HG02642 (cell line): Measurements from ENCODE around the gene ZBTB17.
"Not testable (repeated sequence)": the region's sequence is repeated elsewhere in the genome, so short reads cannot be mapped to it uniquely, and the experiment has no call there.

Source experiments
- ATAC-seq: cut with Tn5 transposase; IDR thresholded peaks from one replicate; pipeline ENCODE4 v1.9.1; 2021; ENCODE audit warnings: mild to moderate bottlenecking; ENCODE audit not compliant: unreplicated experiment, poor library complexity

ZBTB17 gene

DNA sequence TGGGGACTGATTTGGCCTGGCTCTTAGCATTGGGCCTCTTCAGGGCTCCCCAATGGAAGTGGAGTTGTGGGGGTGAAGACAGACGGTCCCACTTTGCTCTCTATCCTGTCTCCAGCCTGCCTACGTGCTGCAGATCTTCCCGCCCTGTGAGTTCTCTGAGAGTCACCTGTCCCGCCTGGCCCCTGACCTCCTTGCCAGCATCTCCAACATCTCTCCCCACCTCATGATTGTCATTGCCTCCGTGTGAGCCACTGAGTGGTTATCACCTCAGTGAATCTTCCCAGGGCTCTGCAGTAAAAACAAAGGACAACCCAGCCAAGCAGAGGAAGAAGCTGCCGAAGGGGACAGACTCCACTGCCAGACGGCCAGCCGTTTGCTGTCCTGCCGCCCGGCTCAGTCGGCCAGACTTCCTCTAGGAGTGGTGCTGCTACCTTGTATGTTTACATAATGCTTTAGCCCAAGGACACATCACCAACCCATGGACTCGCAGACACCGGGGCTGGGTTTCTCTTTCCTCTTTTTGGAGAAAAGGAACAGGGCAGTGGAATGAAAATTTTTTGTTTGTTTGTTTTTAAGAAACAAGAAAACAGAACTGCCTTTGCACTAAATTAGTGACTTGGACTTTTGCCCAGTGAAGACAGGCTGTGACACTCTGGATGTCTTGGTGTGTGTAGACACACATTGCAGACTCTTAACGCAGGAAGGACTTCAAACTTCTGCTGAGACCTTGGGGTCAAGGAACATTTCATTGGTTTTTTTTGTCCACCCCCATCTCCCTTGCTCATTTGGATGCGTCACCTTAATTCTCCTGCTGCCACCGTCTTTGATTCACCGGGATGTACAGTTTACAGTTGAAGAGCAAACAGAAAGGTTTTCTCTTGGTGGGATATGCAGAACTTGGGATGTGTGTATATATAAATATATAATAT is 36.5 kb downstream of the ZBTB17 start:
- ATAC-seq: no peak

- ATAC-seq: no peak
Measured at GRCh38 chr1:15938628-15939161, 37.2 kb downstream of the ZBTB17 start.

DNA sequence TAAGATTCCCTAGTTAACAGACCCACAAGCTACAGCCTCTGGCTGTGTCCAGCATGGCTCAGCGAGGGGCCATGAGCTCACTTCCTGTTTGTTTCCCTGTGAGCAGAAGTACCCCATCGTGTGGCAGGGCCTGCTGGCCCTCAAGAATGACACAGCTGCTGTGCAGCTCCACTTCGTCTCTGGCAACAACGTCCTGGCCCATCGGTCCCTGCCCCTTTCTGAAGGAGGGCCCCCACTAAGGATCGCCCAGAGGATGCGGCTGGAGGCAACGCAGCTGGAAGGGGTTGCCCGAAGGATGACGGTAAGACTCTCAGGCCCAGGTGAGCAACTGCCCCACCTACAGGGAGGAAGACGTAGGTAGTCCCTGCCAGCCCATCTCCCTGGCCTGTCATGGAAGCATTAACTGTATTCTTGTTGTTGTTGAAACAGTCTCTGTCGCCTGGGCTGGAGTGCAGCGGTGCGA is 38.2 kb downstream of the ZBTB17 start:
- ATAC-seq: no peak

GRCh38 chr1:15937146-15937545 is 38.8 kb downstream of the ZBTB17 start:
- ATAC-seq: no peak

- no peak for ATAC-seq
Measured at GRCh38 chr1:15936025-15936424, 39.9 kb downstream of the ZBTB17 start.

GRCh38 chr1:15935056-15935950 is 40.6 kb downstream of the ZBTB17 start:
- ATAC-seq: no peak

GRCh38 chr1:15934211-15935055 is 41.5 kb downstream of the ZBTB17 start:
- ATAC-seq: no peak

DNA sequence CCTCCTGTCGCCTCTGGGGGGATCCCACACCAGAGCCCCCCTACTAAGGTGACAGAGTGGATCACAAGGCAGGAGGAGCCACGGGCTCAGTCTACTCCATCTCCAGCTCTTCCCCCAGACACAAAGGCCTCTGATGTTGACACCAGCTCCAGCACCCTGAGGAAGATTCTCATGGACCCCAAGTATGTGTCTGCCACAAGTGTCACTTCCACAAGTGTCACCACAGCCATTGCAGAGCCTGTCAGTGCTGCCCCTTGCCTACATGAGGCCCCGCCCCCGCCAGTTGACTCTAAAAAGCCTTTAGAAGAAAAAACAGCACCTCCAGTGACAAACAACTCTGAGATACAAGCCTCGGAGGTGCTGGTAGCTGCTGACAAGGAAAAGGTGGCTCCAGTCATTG is 42.2 kb downstream of the ZBTB17 start:
- ATAC-seq: no peak

- ATAC-seq: no peak
Measured at GRCh38 chr1:15932612-15933011, 43.3 kb downstream of the ZBTB17 start.

- no peak for ATAC-seq
Measured at GRCh38 chr1:15931884-15932283, 44.0 kb downstream of the ZBTB17 start.

DNA sequence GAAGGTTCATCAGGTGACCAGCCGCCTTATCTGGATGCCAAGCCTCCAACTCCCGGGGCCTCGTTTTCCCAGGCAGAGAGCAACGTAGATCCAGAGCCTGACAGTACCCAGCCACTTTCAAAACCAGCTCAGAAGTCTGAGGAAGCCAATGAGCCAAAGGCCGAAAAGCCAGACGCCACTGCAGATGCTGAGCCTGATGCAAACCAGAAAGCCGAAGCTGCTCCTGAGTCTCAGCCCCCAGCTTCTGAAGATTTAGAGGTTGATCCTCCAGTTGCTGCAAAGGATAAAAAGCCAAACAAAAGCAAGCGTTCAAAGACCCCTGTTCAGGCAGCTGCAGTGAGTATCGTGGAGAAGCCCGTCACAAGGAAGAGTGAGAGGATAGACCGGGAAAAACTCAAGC is 44.5 kb downstream of the ZBTB17 start:
- ATAC-seq: no peak

- no peak for ATAC-seq
Measured at GRCh38 chr1:15928971-15929965, 46.6 kb downstream of the ZBTB17 start.

GRCh38 chr1:15926448-15926847 is 49.5 kb downstream of the ZBTB17 start:
- not testable (repeated sequence) for ATAC-seq

GRCh38 chr1:15923241-15923640 is 52.7 kb downstream of the ZBTB17 start:
- no peak for ATAC-seq

DNA sequence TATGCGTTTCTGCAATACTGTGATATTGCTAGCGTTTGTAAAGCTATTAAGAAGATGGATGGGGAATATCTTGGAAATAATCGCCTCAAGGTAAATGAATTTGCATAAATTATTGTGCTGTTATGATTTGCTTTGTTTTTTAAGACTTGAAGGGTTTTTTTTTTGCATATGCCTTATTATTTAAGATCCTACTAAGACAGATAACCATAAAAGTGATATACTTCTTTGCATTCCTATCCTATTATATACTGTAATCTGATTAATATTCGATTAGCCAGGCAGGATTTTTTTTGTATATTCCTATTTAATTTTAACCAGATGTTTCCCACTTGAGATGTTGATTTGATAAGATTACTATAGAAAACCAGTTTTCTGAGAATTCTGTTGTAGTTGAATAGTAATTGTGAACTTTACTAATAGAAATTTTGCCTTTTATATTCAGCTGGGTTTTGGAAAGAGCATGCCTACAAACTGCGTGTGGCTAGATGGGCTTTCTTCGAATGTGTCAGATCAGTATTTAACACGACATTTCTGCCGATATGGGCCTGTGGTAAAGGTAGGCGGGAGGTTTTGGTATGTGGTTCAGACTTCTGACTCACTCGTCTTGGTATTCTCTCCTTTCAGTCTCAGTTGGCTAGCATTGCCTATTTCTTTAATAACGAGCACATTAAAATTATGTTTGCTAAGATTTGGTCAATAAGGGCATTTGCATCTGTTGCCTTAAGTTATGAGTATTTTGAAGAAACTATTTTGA is 56.8 kb downstream of the ZBTB17 start:
- ATAC-seq: peak; percentile 67

GRCh38 chr1:15916916-15917315 is 59.0 kb downstream of the ZBTB17 start:
- ATAC-seq: no peak

DNA sequence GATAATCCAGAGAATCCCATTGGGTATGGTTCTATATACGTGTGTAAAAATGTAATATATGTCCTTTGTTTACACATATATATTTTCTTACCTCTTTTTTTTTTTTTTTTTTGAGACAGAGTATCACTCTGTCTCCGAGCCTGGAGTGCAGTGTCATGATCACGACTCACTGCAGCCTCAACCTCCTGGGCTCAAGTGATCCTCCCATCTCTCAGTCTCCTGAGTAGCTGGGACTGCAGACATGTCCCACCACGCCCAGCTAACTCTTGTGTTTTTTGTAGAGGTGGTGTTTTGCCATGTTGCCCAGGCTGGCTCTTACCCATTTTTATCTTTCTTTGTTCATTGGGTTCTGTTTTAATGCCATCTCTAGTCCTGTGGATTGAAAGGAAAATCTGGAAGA is 59.5 kb downstream of the ZBTB17 start:
- ATAC-seq: no peak

DNA sequence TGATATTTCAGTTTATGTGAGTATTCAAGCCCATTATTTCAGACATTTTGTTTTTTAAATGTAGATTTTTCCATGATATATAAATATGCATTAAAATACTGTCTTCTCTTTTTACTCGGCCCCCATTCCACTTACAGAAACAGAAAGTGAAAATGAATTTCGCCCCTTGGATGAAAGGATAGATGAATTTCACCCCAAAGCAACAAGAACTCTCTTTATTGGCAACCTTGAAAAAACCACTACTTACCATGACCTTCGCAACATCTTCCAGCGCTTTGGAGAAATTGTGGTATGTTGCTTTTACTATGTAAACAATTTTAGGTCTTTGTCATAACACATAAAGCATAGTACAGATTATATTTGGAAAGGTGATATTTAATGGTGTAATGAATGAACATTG is 59.9 kb downstream of the ZBTB17 start:
- ATAC-seq: no peak
